ELR (cell line): ENCODE measurements around the gene CAPN5.
"Not testable (repeated sequence)": the region's sequence is repeated elsewhere in the genome, so short reads cannot be mapped to it uniquely, and the experiment has no call there.

Source experiments
- DNase-seq: peaks from one replicate; pipeline ENCODE4 v3.0.0-alpha.2; 2015; ENCODE audit warnings: low read depth

The CAPN5 gene

DNA sequence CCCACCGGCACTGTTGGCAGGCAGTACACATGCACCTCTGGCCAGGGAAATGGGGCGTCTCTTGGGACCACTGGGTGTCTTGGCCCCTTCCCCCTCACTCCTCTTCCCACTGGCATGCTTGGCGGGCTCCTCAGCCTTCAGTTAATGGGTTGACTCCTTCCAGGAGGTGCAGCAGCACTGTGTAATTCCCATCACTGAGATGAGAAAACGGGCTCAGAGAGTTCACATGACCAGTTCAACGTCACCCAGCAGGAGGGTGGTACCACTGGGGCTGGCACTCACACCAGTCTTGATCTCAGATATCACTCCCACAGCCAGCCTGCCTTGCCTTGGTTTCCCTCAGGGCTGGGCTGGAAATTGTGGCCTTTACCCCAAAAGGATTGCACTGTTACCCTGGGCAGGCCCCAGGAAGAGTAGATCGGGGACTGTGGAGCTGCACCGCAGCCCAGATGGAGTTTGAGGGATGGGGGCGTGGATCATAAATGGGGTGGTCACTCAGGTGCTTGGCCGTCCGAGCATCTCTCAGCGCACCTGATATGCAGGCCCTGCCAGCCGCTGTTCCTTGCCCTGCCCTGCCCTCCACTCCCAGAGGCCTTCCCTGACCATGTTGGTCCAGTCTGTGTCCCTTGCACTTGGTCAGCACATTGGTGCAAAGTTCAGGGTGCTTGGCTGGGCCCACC is 16.9 kb downstream of the CAPN5 start:
- no peak for DNase-seq

DNA sequence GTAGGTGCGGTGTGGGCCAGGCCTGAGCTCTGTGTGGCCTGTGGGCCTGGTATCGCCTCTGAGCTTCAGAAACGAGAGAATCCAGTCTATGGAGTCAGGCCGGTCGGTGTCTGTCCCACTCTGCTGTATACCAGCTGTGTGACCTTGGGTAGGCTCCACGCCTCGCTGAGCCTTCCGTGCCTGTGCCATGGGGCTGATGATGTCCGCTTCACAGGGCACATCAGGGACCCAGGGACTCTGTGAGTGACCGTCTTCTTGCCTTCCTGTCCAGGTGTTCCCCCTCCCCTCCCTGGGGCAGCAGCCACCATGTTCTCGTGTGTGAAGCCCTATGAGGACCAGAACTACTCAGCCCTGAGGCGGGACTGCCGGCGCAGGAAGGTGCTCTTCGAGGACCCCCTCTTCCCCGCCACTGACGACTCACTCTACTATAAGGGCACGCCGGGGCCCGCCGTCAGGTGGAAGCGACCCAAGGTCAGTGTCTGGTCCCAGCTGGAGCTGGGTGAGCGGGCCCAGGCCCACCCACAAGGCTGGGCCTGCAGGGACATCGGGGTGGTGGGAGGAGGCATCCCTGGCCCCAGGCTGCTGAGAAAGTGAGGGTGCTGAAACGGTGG is 17.9 kb downstream of the CAPN5 start:
- DNase-seq = no peak

GRCh38 chr11:77085652-77086051 is 18.9 kb downstream of the CAPN5 start:
- no peak for DNase-seq

GRCh38 chr11:77086521-77087472 is 20.0 kb downstream of the CAPN5 start:
- DNase-seq = no peak

- no peak for DNase-seq
Measured at GRCh38 chr11:77087723-77088225, 21.0 kb downstream of the CAPN5 start.

- DNase-seq = no peak
Measured at GRCh38 chr11:77088236-77089003, 21.6 kb downstream of the CAPN5 start.

DNA sequence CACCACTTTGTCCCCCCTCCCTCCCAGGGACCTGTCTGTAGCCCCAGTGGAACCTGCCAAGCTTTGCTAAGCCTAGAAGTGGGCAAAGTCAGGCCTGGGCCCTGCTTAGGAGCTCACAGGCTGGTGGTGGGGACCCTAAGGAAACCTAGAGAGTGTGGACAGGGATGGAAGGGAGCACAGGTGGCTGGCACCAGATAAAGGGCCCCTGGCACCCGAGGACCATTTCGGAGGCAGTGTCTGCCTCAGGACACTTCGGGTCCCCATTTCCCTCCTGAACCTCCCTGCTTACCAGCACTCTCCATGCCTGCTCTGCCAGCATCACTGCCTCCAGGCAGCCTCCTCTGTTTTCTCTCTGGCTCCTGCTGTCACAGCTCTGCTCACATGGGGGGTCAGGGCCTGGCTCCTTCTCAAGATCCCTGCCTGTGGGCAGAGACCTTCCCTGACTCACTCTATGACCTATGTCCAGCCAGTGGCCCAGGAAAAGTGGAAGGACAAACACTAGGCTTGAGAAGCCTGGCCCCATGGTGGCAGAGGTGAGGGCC is 22.3 kb downstream of the CAPN5 start:
- DNase-seq = no peak

GRCh38 chr11:77090046-77090372 is 23.2 kb downstream of the CAPN5 start:
- DNase-seq = no peak

DNA sequence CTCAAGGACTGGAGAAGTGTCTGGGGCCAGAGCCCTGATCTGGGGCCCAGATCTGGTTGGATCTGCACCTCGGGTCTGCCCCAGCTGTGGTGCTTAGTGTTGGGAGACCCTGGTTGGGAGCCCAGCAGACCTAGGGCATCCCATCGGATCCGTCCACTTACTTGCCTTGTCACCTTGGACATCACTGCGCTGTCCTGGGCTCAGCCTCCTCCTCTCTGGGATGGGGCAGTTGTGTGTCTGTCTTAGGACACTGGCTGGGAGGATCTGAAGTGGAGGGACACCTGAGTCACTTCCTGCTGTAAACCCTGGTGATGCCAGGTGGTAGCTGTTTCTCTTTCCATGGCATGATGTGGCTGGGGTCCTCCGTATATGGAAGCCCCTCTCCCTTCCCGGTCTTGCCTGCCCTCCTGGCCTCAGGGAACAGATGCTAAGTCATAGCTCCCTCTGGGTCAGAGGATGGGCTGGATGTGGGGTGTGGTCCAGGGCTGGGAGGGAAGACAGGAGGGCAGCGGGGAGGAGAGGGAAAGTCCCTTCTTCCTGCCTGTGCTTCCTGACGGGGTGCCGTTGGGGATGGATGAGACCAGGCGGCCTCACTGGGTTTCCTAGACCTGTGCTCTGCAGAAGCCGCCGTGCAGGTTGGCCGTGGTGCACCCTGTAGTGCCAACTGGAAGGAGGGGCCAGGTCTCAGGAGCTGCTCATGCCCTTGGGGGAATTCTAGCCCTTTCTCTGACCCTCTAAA is 23.8 kb downstream of the CAPN5 start:
- no peak for DNase-seq

GRCh38 chr11:77091146-77091940 is 24.6 kb downstream of the CAPN5 start:
- DNase-seq = peak; percentile 74

DNA sequence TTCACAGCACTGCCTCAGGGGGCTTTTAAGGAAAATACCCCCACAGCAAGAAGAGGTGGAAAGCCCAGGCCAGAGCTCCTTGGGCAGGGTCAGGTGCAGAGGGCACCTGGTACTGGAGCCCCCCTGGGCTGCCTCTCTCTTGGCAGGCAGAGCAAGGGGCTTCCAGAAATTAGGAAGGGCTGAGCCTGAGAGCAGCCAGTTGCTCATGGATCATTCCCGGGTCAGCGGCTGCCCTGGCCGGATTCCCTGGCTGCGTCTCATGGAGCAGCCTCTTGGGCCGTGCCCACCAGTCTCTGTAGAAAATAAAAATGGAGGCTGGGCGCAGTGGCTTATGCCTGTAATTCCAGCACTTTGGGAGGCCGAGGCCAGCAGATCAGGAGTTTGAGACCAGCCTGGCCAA is 25.6 kb downstream of the CAPN5 start:
- DNase-seq = no peak

DNA sequence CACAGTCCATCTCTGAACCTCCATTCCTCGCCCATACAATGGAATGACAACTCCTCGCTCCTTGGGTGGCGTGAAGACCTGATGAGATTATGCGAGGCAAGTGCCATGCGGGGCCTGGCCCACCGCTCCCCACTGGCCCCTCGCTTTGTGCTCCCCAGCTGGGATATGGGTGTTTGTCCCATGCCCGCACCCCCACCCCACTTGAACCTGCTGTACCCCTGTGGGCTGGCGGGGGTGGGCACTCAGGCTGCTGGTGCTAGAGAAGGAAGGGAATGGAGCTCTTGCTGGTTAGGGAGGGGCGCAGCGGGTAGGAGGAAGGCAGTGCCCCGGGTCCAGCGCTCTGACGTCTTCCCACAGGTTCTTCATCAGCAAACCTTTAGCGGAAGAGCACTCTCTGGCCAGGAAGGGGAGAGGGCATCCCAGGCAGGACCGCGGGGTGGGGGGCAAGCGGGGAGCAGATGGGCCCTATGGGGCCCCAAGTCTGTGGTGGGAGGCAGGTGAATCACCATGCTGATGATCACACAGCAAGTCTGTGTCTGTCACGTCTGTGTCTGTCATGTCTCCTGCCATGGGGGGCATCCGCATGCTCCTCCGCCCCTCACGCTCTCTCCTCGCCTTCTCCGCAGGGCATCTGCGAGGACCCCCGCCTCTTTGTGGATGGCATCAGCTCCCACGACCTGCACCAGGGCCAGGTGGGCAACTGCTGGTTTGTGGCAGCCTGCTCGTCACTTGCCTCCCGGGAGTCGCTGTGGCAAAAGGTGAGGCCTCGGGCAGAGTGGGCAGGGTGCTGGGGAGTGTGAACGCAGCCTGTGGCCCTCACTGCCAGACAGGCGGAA is 26.5 kb downstream of the CAPN5 start:
- no peak for DNase-seq

GRCh38 chr11:77093987-77094840 is 27.4 kb downstream of the CAPN5 start:
- no peak for DNase-seq

GRCh38 chr11:77094841-77095365 is 28.1 kb downstream of the CAPN5 start:
- no peak for DNase-seq

- no peak for DNase-seq
Measured at GRCh38 chr11:77095551-77096490, 29.1 kb downstream of the CAPN5 start.

DNA sequence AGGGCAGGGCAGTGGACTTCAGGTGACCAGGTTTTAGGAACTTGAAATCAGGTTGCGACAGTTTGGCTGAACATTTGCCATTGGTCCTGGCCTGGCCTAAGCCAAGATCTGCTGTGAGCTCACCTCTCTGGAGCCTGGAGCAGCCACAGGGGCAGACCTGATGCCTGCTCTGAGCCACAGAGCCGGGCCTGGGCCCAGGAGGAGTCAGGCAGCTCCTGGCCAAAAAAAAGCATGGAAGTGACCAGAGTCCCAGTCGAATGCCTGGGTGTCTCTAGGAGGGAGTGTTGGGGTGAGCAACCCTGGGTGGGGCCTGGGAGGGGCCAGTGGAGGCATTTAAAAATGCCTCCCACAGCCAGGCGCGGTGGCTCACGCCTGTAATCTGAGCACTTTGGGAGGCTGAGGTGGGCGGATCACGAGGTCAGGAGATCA is 29.8 kb downstream of the CAPN5 start:
- no peak for DNase-seq

DNA sequence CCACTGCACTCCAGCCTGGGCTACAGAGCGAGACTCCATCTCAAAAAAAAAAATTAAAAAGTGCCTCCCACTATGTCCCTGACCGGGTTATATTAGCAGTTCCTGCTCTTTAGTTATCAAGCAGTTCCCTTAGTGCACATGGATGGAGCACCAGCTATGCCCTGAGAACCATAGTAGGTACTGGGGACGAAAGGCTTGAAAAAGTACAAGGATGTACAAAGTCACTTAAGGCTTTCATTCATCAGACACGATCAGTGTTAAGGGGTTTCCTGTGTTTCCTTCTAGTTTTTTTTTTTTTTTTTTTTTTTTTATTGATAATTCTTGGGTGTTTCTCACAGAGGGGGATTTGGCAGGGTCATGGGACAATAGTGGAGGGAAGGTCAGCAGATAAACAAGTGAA is 30.4 kb downstream of the CAPN5 start:
- DNase-seq = not testable (repeated sequence)
